Measurements from ENCODE around the gene LRRFIP1. TPM values are rescaled to one million over a fixed set of nuclear protein-coding genes. Genes with fewer than 3 reads are reported as not detected.

The LRRFIP1 gene
- total RNA-seq, 2 experiments from 2014 or later = 264 to 281 TPM

DNA sequence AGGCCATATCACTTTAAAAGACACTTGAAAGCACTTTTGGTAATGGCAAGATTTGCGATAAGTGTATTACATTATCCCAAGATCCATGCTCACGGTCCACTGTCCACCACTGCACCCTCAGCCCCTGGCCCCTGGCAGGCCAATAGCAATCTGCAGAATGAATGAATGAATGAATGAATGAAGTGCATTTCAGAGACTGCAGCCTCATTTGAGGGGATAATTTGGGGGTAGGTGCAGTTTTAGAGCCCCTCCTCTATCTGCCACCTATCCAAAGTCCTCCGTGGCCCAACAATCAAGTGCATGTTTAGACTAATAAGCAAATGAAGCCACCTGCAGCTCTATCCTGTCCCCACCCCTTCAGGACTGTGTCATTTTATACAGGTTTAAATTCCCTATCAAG lies 169.9 kb downstream of the LRRFIP1 start:
- ChIA-PET CTCF (no interaction called here), POLR2A (no interaction called here)
- intact Hi-C loops (cut with micrococcal nuclease) = no loop called here
- H3K27ac Mint-ChIP-seq = no peak overlapping the region
- H3K4me3 Mint-ChIP-seq = no peak overlapping the region
- H3K36me3 Mint-ChIP-seq (ENCODE audit: low read depth) = peaks cover 4% of the 10 kb centered on the region
- no peak for TF ChIP-seq CTCF (IDR thresholded peaks at IDR 0.05)
- no peak for DNase-seq
- no peaks in the 10 kb centered on the region for H3K4me1 Mint-ChIP-seq (ENCODE audit: low read depth)
- H3K9me3 Mint-ChIP-seq = peaks cover 5% of the 10 kb centered on the region
- no peak for ATAC-seq
- no peaks in the 10 kb centered on the region for H3K27me3 Mint-ChIP-seq

DNA sequence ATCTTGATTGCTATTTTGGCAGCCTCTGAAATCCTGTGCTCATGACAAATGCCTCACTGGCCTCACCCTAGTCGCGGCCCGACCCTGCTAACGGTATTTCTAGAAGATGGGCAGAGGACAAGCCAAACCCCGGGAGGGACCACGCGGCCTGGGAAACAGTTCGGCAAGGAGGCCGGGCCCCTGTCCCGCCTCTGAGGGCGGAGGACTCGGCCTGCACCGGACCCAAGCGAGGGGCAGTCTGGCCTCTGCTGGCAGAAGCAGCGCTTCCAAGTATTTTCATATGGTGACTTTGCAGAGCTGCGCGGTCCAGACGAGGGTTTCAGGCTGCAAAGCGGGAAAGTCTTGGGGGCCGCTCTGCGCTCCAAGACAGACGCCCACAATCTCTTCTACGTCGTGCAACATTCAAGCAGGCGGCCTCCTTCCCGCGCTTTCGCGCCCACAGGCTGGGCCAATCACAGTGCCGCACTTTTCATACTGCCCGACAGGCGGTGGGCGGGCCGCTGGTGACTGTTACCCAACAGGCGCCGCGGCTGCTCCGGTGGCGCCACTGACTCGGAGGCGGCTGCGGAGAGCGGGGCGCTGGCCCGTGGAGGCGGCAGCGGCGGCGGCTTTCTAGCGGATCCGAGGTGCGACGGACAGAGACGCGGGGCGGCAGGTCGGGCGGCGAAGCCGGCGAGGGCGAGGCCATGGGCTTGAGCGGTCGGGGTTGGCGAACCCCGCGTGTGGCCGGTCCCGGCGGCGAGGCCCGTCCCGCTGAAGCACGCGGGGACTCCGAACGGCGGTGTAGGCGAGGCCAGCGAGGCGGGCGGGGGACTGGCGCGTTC lies 171.1 kb downstream of the LRRFIP1 start, which contains the start of gene RBM44:
RBM44 (plus strand) TSS at position 544 of the 824 bp plus-strand sequence. CDS start 14,831 bp downstream, outside the sequence.
- TF ChIP-seq CTCF (IDR thresholded peaks at IDR 0.05) = no peak
- CTCF ChIA-PET = no interaction called here
- H3K27ac Mint-ChIP-seq = no peak within 1 kb of the TSS
- ATAC-seq = no peak
- peaks cover 3% of the 10 kb centered on the region for H3K4me1 Mint-ChIP-seq (ENCODE audit: low read depth)
- no peak for DNase-seq
- H3K9me3 Mint-ChIP-seq = peaks cover 5% of the 10 kb centered on the region
- no peak within 1 kb of the TSS for H3K4me3 Mint-ChIP-seq
- H3K27me3 Mint-ChIP-seq = no peaks in the 10 kb centered on the region
- POLR2A ChIA-PET = no interaction called here
- intact Hi-C loops (cut with micrococcal nuclease) = no loop called here
- H3K36me3 Mint-ChIP-seq (ENCODE audit: low read depth) = peaks cover 4% of the 10 kb centered on the region

- Mint-ChIP-seq H3K9me3 (peaks cover 5% of the 10 kb centered on the region), H3K4me3 (no peak overlapping the region), H3K36me3 (ENCODE audit: low read depth) (peaks cover 4% of the 10 kb centered on the region), H3K27ac (no peak overlapping the region), H3K27me3 (no peaks in the 10 kb centered on the region), H3K4me1 (ENCODE audit: low read depth) (peaks cover 3% of the 10 kb centered on the region)
- TF ChIP-seq CTCF (IDR thresholded peaks at IDR 0.05) = no peak
- POLR2A ChIA-PET = no interaction called here
- DNase-seq (no peak), ATAC-seq (no peak)
- CTCF ChIA-PET = no interaction called here
- intact Hi-C loops (cut with micrococcal nuclease) = no loop called here
These were observed 171.7 kb downstream of the LRRFIP1 start for GRCh38 chr2:237799060-237799428.

- no peak for DNase-seq
- no peaks in the 10 kb centered on the region for H3K27me3 Mint-ChIP-seq
- H3K27ac Mint-ChIP-seq = no peak overlapping the region
- peaks cover 5% of the 10 kb centered on the region for H3K9me3 Mint-ChIP-seq
- TF ChIP-seq CTCF (IDR thresholded peaks at IDR 0.05) = no peak
- H3K36me3 Mint-ChIP-seq (ENCODE audit: low read depth) = peaks cover 4% of the 10 kb centered on the region
- no peak for ATAC-seq
- ChIA-PET POLR2A (no interaction called here), CTCF (no interaction called here)
- no peak overlapping the region for H3K4me3 Mint-ChIP-seq
- peaks cover 3% of the 10 kb centered on the region for H3K4me1 Mint-ChIP-seq (ENCODE audit: low read depth)
- intact Hi-C loops (cut with micrococcal nuclease) = no loop called here
These were observed 174.1 kb downstream of the LRRFIP1 start for GRCh38 chr2:237801466-237801865.

DNA sequence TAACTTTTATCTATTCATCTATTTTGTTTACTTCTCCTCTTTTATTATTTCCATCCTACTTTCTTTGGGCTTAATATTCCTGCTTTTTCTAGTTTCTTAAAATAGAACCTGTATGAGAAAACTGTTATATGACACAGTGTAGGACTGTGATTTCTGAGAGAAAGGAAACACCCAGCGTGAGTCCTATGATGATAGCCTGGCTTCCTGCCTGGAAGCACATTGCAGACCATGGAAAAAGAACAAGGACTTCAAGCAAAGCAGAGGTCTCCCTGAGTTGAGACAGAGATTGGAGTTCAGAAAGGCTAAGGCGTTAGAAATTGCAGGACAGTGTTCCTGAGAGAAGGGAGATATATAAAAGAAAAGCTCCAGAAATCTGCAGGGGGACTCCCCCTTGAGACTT lies 178.9 kb downstream of the LRRFIP1 start:
- ChIA-PET POLR2A (no interaction called here), CTCF (no interaction called here)
- TF ChIP-seq CTCF (IDR thresholded peaks at IDR 0.05) = no peak
- DNase-seq (no peak), ATAC-seq (no peak)
- Mint-ChIP-seq H3K36me3 (ENCODE audit: low read depth) (no peaks in the 10 kb centered on the region), H3K9me3 (no peaks in the 10 kb centered on the region), H3K4me1 (ENCODE audit: low read depth) (peaks cover 3% of the 10 kb centered on the region), H3K27ac (no peak overlapping the region), H3K27me3 (no peaks in the 10 kb centered on the region), H3K4me3 (no peak overlapping the region)
- intact Hi-C loops (cut with micrococcal nuclease) = no loop called here

Measured in activated CD8-positive, alpha-beta T cell treated with anti-CD3 and anti-CD28 coated beads for 36 hours (primary cell).